ENCODE measurements around the gene ZC3H18.
A peak's percentile ranks its signal among the peaks of the same experiment; 100 is the strongest.

The ZC3H18 gene

DNA sequence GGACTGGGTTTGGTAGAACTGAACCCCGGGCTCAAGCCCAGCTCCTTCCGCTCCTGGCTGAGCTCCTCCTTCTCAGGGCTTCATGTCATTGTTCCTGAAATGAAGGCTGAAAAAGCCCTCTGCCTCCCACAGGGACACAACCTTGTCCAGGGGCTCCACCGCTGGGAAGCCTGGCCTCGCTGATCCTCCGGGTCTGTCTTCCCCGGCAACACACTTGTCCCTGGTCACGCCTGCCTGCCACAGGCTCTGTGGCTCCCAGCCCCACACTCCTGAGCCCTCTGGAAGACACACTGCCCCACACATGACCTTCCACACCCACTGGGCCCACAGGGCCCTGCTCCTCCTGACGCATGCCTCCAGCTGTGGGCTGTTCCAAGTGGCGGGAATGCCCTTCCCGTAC is 18.0 kb upstream of the ZC3H18 start:
- DNase-seq, result no peak

DNA sequence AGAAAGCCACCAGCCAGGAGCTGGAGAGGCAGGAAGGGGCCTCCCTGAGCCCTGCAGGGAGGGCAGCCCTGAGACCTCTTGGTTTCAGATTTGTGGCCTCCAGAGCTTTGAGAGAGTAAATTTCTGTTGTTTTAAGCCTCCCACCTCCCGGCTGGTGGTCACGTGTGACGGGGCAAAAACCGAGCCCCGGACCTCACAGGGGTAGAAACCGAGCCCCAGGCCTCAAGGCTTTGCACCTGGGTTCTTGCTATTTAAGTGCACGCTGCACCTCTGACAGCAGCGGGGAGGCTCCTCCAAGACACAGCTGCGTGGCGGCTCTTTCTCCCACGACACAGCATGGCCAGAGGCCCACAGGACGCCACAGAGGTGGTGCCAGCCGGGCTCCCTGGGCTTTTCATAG is 17.4 kb upstream of the ZC3H18 start:
- no peak for DNase-seq

DNA sequence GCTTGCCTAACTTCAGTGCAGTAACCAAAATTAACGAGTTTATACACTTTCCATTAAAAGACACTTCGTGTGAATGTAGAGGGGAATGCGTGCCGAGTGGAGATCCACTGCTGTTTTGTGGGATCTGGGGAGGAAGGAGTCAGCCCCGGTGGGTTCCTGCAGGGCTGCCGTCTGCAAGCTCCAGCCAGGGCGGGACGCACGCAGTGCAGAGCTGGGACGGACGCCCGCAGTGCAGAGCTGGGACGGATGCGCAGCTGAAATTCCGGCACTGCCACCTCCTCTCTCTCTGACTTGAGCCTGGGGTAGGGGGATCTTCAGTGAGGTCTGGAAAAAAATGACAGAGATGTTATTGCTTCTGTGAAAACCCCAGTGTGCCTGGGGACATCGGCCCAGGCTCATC is 16.5 kb upstream of the ZC3H18 start:
- DNase-seq, result no peak

DNA sequence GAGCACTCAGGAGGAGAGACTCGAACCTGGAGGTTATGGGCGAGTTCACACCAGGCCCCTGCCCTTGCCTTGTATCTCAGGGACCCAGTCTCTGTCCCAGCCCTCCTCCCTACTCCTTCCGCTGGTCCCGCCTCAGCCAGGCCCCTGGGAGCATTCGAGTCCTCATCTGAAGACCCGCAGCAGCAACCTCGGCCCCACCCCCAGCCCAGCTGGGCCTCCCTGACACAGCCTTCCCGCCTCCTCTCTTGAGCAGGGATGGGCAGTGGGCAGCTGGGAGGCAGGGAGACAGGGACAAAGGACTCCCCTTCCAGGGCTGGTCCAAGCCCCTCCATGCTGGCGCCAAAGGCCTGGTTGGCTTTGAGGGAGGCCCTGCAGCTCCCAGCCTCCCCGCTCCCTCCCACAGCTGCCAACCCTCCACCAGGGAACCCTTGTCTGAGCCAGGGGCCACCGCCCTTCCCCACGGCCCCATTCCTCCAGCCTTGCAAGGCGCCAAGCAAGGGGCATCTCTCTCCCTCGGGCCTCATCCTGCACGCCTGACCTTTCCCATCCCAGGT is 15.4 kb upstream of the ZC3H18 start:
- no peak for DNase-seq

DNA sequence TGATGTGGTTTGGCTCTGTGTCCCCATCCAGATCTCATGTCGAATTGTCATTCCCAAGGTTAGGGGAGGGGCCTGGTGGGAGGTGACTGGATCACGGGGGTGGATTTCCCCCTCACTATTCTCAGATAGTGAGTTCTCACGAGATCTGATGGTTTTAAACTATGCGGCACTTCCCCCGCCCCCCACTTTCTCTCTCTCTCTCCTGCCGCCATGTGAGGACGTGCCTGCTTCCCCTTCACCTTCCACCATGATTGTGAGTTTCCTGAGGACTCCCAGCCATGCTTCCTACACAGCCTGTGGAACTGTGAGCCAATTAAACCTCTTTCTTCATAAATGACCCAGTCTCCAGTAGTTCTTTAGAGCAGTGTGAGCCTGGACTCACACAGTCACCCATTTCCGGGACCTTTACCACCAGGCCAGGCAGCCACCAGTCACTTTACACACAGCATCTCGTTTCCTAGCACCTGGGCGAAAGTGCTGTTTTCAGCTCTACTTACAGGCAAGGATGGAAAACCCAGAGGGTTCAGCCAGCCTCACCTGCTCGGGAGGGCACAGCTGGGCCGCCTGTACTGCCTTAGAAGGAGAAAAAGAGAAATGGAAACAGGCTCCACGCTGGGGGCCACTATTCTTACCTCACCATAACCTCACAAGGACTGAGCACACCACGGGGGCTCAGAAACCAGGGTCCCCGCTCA is 13.8 kb upstream of the ZC3H18 start:
- DNase-seq, result no peak

DNA sequence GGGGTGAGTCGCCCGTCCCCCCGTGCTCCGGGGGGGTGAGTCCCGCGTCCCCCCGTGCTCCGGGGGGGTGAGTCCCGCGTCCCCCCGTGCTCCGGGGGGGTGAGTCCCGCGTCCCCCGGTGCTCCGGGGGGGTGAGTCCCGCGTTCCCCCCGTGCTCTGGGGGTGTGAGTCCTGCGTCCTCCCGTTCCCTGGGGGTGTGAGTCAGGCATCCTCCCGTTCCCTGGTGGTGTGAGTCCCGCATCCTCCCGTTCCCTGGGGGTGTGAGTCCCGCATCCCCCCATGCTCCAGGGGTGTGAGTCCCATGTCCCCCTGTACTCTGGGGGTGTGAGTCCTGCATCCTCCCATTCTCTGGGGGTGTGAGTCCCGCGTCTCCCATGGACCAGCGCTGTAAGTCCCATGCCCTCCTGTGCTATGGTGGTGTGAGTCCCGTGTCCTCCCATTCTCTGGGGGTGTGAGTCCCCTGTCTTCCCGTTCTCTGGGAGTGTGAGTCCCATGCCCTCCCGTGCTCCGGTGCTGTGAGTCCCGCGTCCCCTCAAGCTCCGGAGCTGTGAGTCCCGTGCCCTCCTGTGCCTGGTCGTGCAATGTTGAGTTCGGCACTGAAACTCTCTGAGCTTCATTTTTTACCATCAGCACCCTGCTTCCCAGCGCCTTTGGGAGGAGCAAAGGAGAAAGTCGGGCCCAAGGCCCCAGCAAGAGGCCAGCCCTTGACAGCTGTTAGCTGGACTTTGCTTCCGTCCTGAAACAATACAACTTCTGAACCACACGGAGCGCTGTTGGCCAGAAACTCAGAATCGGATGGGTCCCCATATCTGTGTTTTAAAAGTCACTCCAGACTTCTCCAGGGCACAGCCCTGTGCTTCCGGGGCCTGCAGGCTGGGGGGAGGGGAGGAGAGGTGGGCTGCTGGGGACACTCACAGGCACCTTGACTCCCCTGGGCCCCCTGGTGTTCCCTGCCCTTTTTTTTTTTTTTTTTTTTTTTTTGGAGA is 11.5 kb upstream of the ZC3H18 start:
- DNase-seq, result peak; percentile 60

DNA sequence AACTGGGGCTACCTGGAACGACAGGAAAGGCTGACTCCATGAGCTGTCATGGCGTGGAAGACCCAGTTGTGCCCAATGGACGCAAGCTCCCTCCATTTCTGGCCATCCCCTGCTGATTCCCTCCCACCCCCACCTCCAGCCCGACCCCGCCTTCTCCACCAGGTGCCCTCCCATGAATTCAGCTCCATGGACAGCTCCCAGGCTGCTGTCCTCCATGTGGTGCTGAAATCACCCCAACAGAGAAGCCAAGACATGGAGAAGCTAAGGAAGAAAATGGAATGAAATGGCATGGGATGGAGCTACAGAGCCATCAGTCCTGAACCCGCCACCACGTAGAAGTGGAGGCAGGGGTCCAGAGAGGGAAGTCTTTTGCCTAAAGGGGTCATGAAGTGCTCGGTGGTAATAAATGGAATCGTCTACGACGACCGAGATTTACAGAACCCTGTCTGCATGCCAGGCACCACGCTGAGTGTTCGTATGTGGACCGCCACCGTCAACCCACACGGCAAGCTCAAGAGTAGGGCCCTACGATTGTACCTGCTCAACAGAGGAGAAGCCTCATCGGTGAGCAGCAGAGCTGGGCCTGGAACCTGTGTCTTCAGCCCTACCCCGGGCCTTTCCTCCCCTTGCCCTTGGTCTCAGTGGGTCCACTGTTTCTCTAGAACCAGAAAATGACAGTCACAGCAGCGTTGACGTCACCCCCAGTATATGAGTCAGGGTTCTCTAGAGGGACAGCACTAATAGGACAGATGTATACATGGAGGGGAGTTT is 9.3 kb upstream of the ZC3H18 start:
- no peak for DNase-seq

DNA sequence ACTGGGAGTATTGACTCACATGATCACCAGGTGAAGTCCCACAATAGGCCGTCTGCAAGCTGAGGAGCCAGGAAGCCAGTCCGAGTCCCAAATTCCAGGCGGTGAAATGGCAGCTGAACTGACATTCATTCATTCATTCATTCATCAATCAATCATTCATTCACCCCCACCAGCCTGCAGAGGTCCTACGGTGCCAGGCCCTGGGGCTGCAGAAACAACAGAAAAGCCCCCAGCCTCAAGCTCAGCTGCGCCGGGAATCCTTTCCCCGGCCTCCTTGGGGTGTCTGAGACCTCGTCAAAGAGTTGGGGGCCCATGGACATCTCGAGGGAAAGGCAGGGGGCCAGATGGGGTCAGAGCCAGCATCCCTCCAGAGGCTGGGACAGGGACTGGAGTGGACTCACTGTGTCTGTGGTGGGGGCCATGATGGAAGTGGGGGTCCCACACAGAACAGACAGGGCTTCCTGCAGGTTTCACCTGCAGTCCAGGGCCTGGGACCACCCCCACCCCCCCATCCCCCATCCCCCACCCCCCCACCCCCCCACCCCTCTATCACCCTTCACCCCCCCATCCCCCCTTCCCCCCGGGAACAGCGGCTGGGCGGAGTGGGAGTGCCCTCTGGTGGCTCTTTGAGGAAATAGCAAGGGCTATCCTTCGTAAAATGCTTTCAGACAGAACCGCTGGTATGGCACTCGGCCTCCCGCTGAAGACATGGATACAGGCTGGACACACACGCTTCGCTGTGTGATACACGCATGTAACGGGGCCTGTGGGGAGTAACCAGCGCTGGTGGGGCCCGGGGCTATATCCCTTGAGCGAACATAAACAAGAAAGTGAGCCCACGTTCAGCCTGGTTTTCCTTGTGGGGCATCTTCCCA is 8.5 kb upstream of the ZC3H18 start:
- DNase-seq, result peak; percentile 60

DNA sequence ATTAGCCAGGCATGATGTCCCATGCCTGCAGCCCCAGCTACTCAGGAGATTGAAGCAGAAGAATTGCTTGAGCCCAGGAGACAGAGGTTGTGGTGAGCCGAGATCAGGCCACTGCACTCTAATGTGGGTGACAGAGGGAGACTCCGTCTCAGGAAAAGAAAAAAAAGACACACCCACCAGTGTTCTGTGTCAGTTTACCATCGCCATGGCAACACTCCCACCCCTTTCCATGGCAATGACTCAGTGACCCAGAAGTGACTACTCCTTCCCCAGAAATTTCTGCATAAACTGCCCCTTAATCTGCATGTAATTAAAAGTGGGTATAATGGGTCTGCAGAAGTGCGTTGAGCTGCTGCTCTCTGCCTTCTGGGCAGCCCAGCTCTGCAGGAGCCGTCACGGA is 4.0 kb upstream of the ZC3H18 start:
- no peak for DNase-seq

DNA sequence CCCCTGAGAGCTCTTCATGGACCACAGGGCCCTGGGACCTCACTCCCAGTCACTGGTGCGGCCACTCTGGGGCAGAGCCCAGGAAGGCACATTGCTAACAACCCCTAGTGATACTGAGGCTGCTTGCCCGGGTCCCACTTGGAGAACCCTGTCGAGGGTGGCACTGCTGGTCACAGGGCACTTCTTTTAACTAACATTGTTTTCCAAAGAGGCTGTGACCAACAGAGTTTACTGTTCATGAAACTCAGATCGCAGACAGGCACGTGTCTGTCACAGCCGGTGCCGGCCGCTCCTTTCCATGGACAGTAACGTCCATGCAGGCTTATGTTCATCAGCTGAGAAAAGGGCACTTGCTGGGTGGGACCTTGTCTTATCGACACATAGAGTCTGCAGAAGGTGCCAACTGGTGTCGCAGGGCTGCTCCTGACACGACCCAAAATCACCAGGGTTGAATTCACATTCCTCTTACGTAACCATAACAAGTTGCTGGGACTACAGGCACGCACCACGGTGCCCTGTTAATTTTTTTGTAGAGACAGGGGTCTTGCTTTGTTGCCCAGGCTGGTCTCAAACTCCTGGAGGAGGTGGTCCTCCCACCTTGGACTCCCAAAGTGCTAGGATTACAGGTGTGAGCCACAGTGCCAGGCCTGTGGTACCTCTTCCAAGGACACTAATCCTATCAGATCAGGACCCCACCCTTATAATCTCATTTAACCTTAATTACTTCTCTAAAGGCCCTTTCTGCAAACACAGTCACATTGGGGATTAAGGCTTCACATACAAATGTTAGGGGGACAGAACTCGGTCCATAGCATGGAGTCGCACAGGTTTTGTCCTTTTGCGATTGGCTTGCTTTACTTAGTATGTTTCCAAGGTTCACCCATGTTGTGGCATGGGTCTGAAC is 1.2 kb upstream of the ZC3H18 start:
- DNase-seq, result no peak

DNA sequence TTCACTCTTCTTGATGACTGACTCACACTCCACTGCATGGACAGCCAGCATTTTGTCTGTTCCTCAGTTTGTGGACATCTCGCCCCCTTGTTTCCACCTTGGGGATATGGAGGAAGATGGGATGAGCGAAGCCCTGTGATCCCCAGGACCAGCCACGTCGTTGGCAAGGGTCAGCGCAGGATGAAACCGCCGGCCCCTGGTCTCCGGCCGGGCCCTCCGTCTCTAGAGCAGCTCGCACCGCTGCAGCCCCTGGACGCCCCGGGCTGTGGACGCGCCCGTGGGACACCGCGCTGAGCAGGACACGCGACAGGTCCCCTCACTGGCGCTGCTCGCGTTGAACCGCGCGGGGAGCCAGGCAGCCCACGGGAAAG is 604 bp upstream of the ZC3H18 start:
- no peak for DNase-seq

DNA sequence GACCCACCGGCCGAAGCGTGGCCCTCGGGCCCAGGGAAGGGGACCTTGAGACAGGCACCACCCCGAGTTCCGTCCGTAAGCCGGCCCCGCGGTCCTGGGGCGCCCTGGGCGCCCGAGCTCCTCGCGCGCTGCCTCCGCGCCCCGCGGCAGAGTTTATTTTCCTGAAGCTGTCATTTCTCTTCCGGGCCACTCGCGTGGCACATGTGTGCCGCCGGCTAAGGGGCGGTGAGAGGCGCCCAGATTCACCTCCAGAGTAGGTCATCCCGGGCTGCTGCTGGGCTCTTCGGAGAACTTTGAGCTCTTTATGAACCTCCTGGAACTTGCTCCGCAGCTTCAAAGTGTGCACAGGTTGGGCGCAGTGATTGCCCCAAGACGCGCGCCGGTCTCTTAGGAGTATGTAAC is 489 bp downstream of the ZC3H18 start:
- no peak for DNase-seq

DNA sequence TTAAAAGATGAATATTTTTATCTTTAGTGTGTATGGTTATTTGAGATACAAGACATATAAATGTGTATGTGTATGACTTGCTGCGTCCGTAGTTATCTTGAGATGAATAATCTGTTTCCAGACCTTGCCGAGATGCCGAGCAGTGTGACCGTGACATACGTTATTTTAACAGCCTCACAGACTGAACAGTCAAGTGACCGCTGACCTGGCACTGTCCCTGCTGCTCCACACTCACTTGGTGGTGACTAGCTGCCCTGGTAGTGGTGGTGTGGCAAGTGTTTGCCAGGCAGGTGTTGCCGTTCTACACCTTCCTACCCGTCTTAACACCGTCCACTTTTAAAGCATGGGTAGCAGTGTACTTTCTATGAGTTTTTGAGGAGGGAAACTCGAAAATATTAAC is 5.0 kb downstream of the ZC3H18 start:
- DNase-seq, result no peak

DNA sequence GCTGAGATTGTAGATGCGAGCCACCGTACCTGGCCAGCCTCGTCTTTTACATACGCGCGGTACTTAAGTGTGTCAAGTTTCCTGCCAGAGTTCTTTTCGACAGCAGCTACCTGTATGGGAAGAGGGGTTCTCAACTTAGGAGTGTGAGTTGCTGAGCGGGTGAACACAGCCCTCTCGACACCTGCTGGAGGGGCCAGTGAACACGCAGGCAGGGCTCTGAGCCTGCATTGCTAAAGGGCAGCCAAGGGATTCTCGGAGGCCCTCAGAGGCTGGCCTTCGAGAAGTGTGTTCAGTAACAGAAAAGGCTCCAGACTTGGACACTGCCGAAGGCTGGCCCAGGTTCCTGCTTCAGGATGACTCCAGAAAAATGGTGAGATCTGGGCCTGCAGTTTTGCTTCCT is 6.1 kb downstream of the ZC3H18 start:
- DNase-seq, result no peak

DNA sequence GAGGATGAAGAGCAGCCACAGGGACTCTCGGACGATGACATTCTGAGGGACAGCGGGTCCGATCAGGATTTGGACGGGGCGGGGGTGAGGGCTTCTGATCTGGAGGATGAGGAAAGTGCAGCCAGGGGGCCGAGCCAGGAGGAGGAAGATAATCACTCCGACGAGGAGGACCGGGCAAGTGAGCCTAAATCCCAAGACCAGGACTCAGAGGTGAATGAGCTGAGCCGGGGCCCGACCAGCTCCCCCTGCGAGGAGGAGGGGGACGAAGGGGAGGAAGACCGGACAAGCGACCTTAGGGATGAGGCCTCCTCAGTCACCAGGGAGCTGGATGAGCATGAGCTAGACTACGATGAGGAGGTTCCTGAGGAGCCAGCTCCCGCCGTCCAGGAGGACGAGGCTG is 7.0 kb downstream of the ZC3H18 start:
- no peak for DNase-seq

DNA sequence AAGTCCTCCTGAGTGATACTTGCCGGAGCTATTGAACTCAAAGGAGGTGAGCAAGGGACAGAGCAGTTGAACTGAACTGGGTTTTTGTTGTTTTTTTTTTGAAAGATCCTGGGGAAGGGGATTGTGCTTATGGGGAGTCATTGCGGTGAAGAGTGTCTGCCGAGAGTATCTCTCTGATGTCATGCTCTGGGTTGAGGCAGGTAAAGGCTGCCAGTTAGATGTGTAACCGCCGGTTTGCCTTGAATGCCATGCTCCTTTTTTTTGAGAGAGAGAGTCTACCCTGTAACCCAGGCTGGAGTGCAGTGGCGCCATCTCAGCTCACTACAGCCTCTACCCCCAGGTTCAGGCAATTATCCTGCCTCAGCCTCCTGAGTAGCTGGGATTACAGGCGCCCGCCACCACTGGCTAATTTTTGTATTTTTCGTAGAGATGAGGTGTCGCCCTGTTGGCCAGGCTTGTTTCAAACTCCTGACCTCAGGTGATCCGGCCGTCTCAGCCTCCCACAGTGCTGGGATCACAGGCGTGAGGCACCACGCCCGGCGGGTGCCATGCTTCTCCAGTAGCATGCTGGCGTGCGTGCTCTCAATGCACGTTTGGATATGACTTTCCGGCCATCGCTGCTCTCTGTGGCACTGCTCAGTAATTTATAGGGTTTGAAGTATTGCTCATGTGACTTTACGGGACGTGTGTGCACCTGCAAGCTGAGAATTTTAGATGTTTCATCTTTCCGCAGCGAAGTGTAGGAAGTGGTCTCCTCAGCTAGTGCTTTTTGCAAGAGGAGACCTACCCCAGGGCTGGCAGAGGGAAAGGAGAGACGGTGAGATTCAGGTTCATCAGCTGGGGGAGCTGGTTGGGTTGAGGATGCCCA is 8.5 kb downstream of the ZC3H18 start:
- no peak for DNase-seq

DNA sequence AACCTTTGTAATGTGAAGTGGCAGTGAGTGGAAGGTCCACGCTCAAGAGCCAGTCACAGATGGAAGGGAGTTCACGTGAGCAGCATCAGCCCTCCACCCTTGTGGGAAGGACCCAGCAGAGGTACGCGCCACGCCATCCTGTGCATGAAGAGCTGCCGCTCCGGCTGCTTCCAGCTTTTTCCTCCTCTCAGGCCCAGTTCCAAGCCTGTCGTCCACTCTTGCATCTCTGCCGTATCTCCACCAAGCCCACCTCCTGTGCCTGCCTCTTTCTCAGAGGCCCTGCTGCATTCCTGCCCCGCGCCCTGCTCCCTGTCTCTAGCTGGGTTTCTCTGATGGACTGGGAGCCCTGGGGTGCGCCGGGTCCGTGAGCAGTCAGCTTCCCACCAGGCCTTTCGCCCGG is 10.2 kb downstream of the ZC3H18 start:
- no peak for DNase-seq

DNA sequence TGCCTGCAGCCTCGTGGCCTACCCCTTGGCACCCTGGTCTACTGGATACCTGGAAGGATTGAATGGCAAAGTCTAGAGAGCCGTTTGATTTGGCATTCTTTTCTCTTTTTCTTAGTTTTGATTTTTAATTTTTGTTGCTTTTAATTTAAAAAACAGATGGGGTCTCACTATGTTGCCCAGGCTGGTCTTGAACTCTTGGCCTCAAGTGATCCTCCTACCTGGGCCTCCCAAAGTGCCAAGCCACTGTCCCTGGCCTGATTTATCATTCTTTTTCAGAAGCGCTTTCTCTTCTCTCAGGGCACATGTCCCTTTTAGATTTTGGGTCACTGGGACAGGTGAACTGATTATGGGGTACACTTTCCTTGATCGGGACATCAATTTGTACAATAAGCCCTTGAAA is 10.8 kb downstream of the ZC3H18 start:
- no peak for DNase-seq

DNA sequence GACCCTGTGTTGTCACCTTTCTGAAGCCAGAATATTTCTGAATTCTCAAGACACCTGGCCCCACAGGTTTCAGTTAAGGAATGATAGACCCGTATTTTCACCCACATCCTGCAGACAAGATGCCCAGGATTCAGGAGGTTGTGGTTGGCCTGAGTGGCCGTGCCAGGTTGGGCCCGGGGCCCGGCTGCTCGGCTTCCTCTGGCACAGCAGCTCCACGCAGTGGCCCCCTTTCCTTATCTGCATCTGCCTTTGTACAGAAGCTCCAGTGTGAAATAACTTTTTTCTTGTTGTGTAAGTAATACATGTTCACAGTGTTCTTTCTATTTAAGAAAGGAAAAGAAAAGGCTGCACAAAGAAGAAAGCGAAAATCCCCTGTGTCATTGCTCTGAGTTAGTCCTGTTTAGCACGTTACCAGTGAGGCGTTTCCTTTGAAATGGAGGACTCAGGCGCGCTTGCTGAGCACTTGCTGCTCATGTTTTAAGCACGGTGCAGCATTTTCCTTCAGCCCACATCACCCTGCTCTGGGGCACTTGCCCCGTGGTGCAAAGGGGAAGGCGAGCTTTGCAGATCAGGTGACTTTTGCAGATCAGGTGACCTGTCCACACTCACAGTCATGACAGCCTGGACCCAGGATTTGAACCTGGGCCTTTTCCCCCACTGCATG is 12.8 kb downstream of the ZC3H18 start:
- DNase-seq, result no peak

DNA sequence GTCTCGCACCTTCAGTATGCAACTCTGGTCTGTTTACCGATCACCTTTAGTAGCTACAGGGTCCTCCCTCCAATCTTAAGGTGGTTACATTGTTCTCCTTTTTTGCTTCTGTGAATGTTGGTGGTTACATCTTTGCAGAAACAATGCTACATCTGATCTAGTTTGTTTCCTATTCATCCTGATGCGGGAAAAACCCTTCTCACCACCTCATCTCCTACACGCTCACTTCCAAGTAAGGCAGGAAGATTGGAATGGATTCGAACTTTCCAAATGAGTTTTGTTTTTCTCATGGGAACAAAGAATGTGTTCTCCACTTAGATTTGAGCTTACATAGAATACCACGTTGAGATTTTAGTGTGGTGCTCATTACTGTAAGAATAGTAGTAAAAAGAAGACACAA is 14.5 kb downstream of the ZC3H18 start:
- DNase-seq, result no peak
